Fibroblast of lung (primary cell): ENCODE data around the gene MARF1. TPM values are rescaled to one million over a fixed set of nuclear protein-coding genes. Genes with fewer than 3 reads are reported as not detected.
A peak's percentile ranks its signal among the peaks of the same experiment; 100 is the strongest.
"Not testable (repeated sequence)": the region's sequence is repeated elsewhere in the genome, so short reads cannot be mapped to it uniquely, and the experiment has no call there.

Source experiments
- DNase-seq, 2 donors: peaks; one replicate each; pipeline versions ENCODE4 v3.0.0 to v3.0.0-alpha.2; 2010; ENCODE audit warnings: low read depth in 2 of 2
- H2AFZ ChIP-seq: 2 replicates; pipeline ENCODE4 v1.5.1; 2012; ENCODE audit warnings: low read length, control low read depth, inconsistent platforms
- H3K27ac ChIP-seq: 2 replicates; pipeline ENCODE4 v1.5.1; 2011; ENCODE audit warnings: low read length, control low read depth; ENCODE audit not compliant: insufficient read depth
- H3K27me3 ChIP-seq: 2 replicates; pipeline ENCODE4 v1.5.1; 2011; ENCODE audit warnings: mild to moderate bottlenecking, low read length; ENCODE audit not compliant: control insufficient read depth, insufficient read depth
- H3K36me3 ChIP-seq: 2 replicates; pipeline ENCODE4 v1.5.1; 2011; ENCODE audit warnings: low read length; ENCODE audit not compliant: control insufficient read depth, insufficient read depth
- H3K4me1 ChIP-seq: 2 replicates; pipeline ENCODE4 v1.5.1; 2011; ENCODE audit warnings: low read length; ENCODE audit not compliant: control insufficient read depth, insufficient read depth; ENCODE audit errors: extremely low read depth
- H3K4me2 ChIP-seq: 2 replicates; pipeline ENCODE4 v1.5.1; 2011; ENCODE audit warnings: low read length, control low read depth; ENCODE audit not compliant: insufficient read depth; ENCODE audit errors: extremely low read depth
- H3K4me3 ChIP-seq, 4 experiments: fragments of 200-600 bp in 1 of 4; sonication (generic) in 1 of 4; replicated peaks in 1 of 4; 2 replicates each; pipeline ENCODE4 v1.5.1; 2011 to 2016; ENCODE audit warnings: low read length in 4 of 4, low read depth in 3 of 4, mild to moderate bottlenecking in 3 of 4, control low read depth in 2 of 4, inconsistent platforms in 1 of 4, mixed read lengths in 1 of 4; ENCODE audit not compliant: insufficient read depth in 1 of 4; ENCODE audit errors: control extremely low read depth in 1 of 4
- H3K79me2 ChIP-seq: 2 replicates; pipeline ENCODE4 v1.5.1; 2012; ENCODE audit warnings: mild to moderate bottlenecking, low read length, inconsistent platforms; ENCODE audit not compliant: control insufficient read depth, insufficient read depth
- H3K9ac ChIP-seq: 2 replicates; pipeline ENCODE4 v1.5.1; 2011; ENCODE audit warnings: mild to moderate bottlenecking, low read length, control low read depth; ENCODE audit not compliant: insufficient read depth
- H3K9me3 ChIP-seq: 2 replicates; pipeline ENCODE4 v1.5.1; 2012; ENCODE audit warnings: low read depth, low read length; ENCODE audit not compliant: control insufficient read depth, insufficient read depth
- H4K20me1 ChIP-seq: 2 replicates; pipeline ENCODE4 v1.5.1; 2011; ENCODE audit warnings: low read length; ENCODE audit not compliant: control insufficient read depth, insufficient read depth; ENCODE audit errors: extremely low read depth
- EZH2 ChIP-seq: IDR thresholded peaks from 2 replicates; pipeline ENCODE4 v1.5.1; 2012; ENCODE audit warnings: low read length, control low read depth, mild to moderate bottlenecking; ENCODE audit errors: missing control alignments
- polyA plus RNA-seq, 2 donors: library from polyadenylated mRNA; depleted of rRNA in 1 of 2; stranded (reverse) in 1 of 2; unstranded in 1 of 2; fragments of >200 nt; gene quantifications; 2 replicates each; pipeline ENCODE4 v1.2.1, GENCODE V29; 2011 to 2012; ENCODE audit warnings: missing spikeins in 1 of 2
- total RNA-seq: library from RNA; depleted of rRNA; stranded (reverse); fragments of >200 nt; gene quantifications from 2 replicates; pipeline ENCODE4 v1.2.1, GENCODE V29; 2014
- TF ChIP-seq, protein P1 (sequence below), 2 donors: IDR thresholded peaks in 1 of 2; conservative IDR thresholded peaks in 1 of 2; 1 replicate in 1 of 2; 2 replicates in 1 of 2; pipeline ENCODE4 v1.5.1; 2011 to 2012; ENCODE audit warnings: low read length in 2 of 2, control low read depth in 1 of 2, inconsistent platforms in 1 of 2, low read depth in 1 of 2, mild to moderate bottlenecking in 1 of 2

MARF1 gene
- total and polyA plus RNA-seq, 2 donors (not counting 1 experiment from before 2014, with no cell fraction given), result 14.6 to 18.8 TPM

GRCh38 chr16:15674571-15674970, 31.6 kb upstream of the MARF1 start:
- TF ChIP-seq EZH2, result no peak
- TF ChIP-seq, protein P1, sequence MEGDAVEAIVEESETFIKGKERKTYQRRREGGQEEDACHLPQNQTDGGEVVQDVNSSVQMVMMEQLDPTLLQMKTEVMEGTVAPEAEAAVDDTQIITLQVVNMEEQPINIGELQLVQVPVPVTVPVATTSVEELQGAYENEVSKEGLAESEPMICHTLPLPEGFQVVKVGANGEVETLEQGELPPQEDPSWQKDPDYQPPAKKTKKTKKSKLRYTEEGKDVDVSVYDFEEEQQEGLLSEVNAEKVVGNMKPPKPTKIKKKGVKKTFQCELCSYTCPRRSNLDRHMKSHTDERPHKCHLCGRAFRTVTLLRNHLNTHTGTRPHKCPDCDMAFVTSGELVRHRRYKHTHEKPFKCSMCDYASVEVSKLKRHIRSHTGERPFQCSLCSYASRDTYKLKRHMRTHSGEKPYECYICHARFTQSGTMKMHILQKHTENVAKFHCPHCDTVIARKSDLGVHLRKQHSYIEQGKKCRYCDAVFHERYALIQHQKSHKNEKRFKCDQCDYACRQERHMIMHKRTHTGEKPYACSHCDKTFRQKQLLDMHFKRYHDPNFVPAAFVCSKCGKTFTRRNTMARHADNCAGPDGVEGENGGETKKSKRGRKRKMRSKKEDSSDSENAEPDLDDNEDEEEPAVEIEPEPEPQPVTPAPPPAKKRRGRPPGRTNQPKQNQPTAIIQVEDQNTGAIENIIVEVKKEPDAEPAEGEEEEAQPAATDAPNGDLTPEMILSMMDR (conservative IDR thresholded peaks at IDR 0.05 in 1 of 2, IDR thresholded peaks at IDR 0.05 in 1 of 2; ENCODE audit: low read depth in 1 of 2, low read length in 2 of 2), result no peak
- Histone ChIP-seq H2AFZ (no peak overlapping the region), H3K4me3 (no peak overlapping the region), H3K27ac (no peak overlapping the region), H3K9me3 (no peaks in the 10 kb centered on the region), H3K79me2 (peaks cover 9% of the 10 kb centered on the region), H3K4me1 (peaks cover 11% of the 10 kb centered on the region), H3K9ac (no peak overlapping the region), H3K27me3 (no peaks in the 10 kb centered on the region), H3K4me2 (no peak overlapping the region), H4K20me1 (no peaks in the 10 kb centered on the region), H3K36me3 (peaks cover 8% of the 10 kb centered on the region)
- DNase-seq, result no peak

- peak overlapping the region; percentile 33 for H3K9ac ChIP-seq
- H3K4me1 ChIP-seq, result peaks cover 11% of the 10 kb centered on the region
- H3K79me2 ChIP-seq, result peaks cover 9% of the 10 kb centered on the region
- peak overlapping the region; percentile 70 for H3K4me2 ChIP-seq
- peak overlapping the region in 1 of 4 experiments; percentile 22 for H3K4me3 ChIP-seq
- no peaks in the 10 kb centered on the region for H4K20me1 ChIP-seq
- H3K27me3 ChIP-seq, result no peaks in the 10 kb centered on the region
- DNase-seq, result peak; percentile 99
- TF ChIP-seq, protein P1 (conservative IDR thresholded peaks at IDR 0.05 in 1 of 2, IDR thresholded peaks at IDR 0.05 in 1 of 2; ENCODE audit: low read depth in 1 of 2, low read length in 2 of 2), result no peak
- TF ChIP-seq EZH2, result no peak
- peak overlapping the region; percentile 86 for H3K27ac ChIP-seq
- peaks cover 4% of the 10 kb centered on the region for H3K36me3 ChIP-seq
- no peaks in the 10 kb centered on the region for H3K9me3 ChIP-seq
- no peak overlapping the region for H2AFZ ChIP-seq
These were observed 29.7 kb upstream of the MARF1 start for GRCh38 chr16:15672514-15673167.

- H2AFZ ChIP-seq, H3K27me3 ChIP-seq, H3K79me2 ChIP-seq, H3K9me3 ChIP-seq, H3K9ac ChIP-seq, H4K20me1 ChIP-seq, DNase-seq, H3K36me3 ChIP-seq: not testable (repeated sequence)
- Histone ChIP-seq H3K4me1 (peaks cover 11% of the 10 kb centered on the region), H3K4me3 (peak overlapping the region in 1 of 4 experiments; percentile 20), H3K27ac (peak overlapping the region; percentile 86), H3K4me2 (peak overlapping the region; percentile 65)
These were observed 29.2 kb upstream of the MARF1 start for GRCh38 chr16:15672127-15672513.
